ENCODE results near the gene EPHA2.

The EPHA2 gene

DNA sequence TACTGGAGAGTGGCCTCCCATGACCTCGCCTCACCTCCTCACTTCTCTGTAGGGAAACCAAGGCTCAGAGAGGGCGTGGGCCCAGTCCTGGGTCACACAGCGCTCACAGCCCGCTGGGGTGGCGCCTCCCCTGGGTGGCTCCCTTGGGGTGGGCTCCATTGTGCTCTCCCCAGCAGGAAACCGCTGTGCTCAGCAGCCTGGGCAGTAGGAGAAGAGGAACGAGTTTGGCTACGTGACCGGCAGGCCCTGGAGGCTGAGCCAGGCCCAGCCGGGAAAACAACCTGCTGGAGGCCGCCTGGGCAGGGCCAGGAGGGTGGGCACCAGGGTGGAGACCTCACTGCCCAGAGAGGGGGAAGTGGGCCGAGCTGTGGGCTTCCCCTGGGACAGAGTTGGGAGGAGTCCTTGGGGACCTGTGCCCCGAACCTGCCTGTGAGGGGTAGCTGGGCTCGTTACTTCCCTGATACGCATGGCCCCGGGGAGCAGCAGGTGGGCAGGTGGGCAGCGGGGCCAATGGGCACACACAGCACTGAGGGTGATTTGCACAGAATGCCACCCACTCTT, 67.4 kb downstream of the EPHA2 start:
- no peak for DNase-seq
- intact Hi-C loops (cut with DNase I), result loop anchor here (10.0 kb wide), 1 partner anchor 276 kb away; the partner anchor contains the start of gene SZRD1

DNA sequence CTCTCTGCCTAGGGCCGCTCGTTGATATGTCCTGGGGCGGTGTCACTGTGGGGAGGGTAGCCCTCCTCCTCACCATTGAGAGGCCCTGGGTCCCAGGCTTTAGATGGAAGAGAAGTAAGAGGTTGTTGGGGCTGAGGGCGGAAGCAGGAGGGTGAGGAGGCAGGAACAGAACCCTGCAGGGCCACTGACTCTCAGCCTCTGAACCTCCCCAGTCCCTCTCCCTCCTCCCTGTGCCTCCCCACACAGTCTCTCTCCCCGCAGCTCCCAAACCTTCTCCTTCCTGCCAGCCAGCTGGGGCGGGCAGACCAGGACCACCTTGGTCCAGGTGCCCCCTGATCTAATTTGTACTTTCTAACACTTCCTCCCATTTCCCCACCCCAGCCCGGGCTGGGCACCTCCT, 68.1 kb downstream of the EPHA2 start:
- intact Hi-C loops (cut with DNase I), result loop anchor here (10.0 kb wide), 1 partner anchor 277 kb away; the partner anchor contains the start of gene SZRD1
- no peak for DNase-seq

DNA sequence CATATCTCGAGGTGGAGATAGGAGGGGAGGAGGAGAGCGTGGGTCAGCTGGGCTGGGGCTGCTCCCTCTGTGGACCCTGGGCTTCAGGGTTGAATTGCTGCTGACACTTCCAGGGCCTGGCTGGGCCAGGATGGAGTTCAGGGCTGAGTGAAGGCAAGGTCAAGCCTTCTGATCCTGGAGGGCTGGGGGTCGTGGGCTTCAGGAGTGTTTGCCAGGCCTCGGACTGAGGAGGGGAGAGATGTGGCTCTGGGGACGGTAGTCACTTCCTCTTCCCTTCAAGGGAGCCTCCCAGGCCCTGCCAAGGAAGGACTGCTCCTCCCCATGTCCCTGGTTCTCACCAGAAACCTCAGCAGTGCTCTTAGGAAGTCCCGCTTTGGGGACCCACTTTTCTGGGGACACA, 70.3 kb downstream of the EPHA2 start:
- no peak for DNase-seq
- intact Hi-C loops (cut with DNase I), result loop anchor here (10.0 kb wide), 1 partner anchor 279 kb away; the partner anchor contains the start of gene SZRD1

- no peak for DNase-seq
- intact Hi-C loops (cut with DNase I), result loop anchor here (10.0 kb wide), 1 partner anchor 281 kb away; the partner anchor contains the start of gene SZRD1
These were observed 72.4 kb downstream of the EPHA2 start for GRCh38 chr1:16083486-16083885.

GRCh38 chr1:16082283-16083038, 73.4 kb downstream of the EPHA2 start:
- intact Hi-C loops (cut with DNase I), result loop anchor here (10.0 kb wide), 1 partner anchor 282 kb away; the partner anchor contains the start of gene SZRD1
- peak in 28 of 42 donors; percentile 31 to 77 (median 52) for DNase-seq

- intact Hi-C loops (cut with DNase I), result loop anchor here (10.0 kb wide), 1 partner anchor 283 kb away; the partner anchor contains the start of gene SZRD1
- DNase-seq, result no peak
These were observed 74.2 kb downstream of the EPHA2 start for GRCh38 chr1:16081636-16082035.

GRCh38 chr1:16080422-16081150, 75.3 kb downstream of the EPHA2 start:
- intact Hi-C loops (cut with DNase I), result loop anchor here (10.0 kb wide), 1 partner anchor 284 kb away; the partner anchor contains the start of gene SZRD1
- DNase-seq, result no peak

- peak; percentile 58 to 90 (median 82) for DNase-seq
- intact Hi-C loops (cut with DNase I), result loop anchor here (2.0 to 5.0 kb wide), 2 partner anchors 108 to 158 kb away; partner anchors contain the start of gene CPLANE2
These were observed 76.8 kb downstream of the EPHA2 start for GRCh38 chr1:16078925-16079656.

- intact Hi-C loops (cut with DNase I), result loop anchor here (2.0 to 5.0 kb wide), 2 partner anchors 109 to 160 kb away; partner anchors contain the start of gene CPLANE2
- no peak for DNase-seq
These were observed 78.2 kb downstream of the EPHA2 start for GRCh38 chr1:16077406-16078245.

DNA sequence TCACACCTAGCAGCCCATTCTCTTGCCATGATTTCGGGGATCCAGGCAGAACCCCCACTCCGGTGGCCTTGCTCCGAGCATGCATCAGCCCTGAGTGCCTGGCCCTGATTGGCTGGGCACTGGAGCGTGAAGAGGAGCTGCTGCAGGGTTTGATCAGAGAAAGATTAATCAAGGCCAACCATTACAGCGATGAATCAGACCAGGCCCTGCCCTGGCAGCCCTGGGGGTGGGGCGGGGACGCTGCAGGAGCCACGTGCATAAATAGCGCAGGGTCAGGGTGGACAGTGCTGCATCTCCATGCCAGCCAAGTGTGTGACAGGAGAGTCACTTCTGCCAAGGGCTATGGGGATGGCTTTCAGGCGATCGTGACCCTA, 79.0 kb downstream of the EPHA2 start:
- no peak for DNase-seq
- intact Hi-C loops (cut with DNase I), result loop anchor here (5.0 kb wide), 1 partner anchor 160 kb away; the partner anchor contains the start of gene CPLANE2

DNA sequence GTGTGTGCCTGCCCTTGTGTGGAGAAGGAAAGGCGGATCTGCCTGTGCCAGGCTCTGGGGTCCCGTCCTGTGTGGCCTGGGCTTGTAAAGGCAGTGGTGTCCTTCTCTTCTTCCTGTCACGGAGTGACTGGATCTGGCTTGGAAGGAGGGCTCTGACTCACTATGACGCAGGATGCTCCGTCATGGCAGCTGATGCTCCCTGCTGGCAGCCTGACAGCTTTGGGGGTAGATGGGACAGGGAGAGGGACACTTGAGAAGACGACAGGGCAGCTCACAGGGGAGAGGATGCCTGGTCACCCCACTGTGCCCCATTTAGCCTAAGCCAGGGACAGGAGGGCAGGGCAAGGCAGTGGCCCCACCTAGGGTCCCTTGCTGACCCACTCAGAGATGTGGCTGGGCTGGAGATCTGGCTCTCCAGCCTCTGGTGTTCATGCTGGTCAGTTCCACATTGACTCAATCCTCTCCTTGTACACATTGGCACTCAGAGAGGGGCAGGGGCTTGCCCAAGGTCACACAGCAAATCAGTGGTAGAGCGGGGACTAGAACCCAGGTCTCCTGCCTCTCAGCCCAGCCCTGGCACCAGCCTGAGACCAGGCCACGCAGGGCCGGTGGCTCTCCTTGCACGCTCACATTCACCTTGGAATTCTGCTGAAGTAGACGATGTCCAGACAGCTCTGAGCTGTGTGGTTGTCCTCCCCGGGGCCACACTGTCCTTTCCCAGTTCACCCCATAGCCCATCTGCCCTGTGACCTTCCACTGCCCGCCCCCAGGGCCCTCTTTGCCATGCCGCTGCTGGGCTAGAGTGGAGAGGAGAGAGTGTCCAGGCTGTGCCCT, 79.6 kb downstream of the EPHA2 start:
- intact Hi-C loops (cut with DNase I), result loop anchor here (5.0 kb wide), 1 partner anchor 161 kb away; the partner anchor contains the start of gene CPLANE2
- DNase-seq, result no peak

GRCh38 chr1:16075337-16076030, 80.4 kb downstream of the EPHA2 start:
- intact Hi-C loops (cut with DNase I), result loop anchor here (5.0 kb wide), 1 partner anchor 162 kb away; the partner anchor contains the start of gene CPLANE2
- peak in 26 of 42 donors; percentile 21 to 71 (median 46) for DNase-seq
